GM21619 (cell line): ENCODE measurements around the gene YAP1.

ENCODE experiments used
- ATAC-seq: cut with Tn5 transposase; IDR thresholded peaks from one replicate; pipeline ENCODE4 v1.9.1; 2021; ENCODE audit not compliant: unreplicated experiment

Gene YAP1

DNA sequence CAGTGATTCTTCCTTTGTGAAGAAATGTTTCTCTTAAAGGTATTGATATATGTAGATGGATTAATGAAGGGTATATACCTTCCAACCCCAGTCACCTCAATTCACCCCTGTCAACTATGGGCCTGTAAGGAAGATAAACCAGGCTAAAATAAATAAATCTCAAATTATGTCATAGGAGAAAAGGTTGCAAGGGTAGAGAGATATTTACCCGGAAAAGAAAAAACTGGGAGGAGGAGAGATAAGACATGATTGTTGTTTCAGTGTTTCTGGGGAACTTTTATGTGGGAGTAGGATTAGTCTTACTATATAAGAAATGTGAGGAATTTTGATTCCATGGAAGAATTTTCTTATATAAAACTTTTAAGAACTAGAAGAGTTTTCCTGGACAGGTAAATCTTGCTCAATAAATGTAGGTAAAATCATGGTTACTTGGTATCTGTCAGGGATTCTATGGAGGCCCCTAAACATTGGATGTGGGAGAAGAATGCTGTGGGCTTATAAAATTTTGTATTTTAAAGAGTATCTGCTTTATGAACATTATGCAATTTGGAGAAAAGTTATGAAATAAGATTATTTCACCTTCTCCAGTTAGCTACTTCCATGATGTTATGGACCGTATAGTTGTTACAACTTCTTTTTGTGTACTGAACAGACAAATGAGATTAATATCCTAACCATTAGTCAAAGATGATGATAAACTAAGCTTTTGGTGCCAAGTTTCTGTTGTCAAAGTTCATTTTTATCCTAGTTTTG, 6.4 kb downstream of the YAP1 start:
- ATAC-seq: no peak

DNA sequence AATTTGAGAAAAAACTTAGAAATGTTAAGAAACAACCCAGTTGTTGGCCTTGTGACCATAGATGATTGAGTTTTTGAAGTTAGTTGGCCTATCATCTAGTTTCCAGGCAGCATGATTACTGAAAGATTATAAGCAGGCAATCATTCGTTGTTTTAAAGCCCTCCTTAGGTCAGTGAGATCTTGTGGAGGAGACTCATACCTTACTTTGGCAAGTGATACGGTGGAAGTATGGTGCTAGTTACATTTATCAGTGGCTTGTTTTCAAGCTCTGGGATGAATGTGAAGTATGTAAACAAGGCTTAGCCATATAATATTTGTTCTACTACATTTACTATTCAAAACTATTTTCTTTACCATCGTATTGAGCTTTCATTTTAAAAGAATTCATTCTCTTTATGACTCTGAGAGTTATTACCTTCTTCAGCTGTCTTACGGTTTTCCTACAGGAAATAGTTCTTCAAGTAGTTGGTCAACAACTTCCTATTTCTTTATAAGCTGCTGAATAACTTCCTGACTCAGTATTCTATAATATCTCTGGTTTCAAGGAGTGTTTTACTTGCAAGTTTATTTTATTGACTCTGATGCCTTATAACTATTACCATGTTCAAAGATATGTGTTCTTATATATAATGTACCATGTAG, 7.3 kb downstream of the YAP1 start:
- no peak for ATAC-seq

GRCh38 chr11:102118937-102119336, 8.7 kb downstream of the YAP1 start:
- ATAC-seq: no peak

- no peak for ATAC-seq
Observed at GRCh38 chr11:102119997-102120396, 9.8 kb downstream of the YAP1 start.

DNA sequence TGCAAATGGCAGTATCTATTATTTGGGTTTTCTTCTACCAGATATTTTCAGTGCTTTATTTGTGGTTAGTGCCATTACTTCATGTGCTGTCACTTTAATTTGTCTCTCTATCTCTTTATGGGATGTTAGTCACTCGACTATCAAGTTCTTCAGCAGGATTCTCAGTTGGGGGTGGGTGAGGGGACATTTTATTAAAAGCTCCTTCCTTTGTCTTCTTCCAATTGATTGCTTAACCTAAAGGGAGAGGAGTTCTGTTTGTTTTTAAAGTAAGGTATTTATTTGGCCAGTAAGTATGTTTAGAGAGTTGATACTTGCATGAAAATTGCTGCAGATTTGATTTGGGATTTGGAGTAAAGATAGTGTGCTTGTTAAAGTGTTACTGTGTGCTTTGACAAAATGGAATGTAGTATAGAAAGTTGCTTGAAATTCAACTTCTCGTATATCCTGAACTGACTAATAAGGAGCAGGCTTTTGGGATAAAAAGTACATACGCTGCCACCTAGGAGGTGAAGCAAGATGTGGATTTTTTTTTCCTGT, 10.3 kb downstream of the YAP1 start:
- ATAC-seq: no peak

DNA sequence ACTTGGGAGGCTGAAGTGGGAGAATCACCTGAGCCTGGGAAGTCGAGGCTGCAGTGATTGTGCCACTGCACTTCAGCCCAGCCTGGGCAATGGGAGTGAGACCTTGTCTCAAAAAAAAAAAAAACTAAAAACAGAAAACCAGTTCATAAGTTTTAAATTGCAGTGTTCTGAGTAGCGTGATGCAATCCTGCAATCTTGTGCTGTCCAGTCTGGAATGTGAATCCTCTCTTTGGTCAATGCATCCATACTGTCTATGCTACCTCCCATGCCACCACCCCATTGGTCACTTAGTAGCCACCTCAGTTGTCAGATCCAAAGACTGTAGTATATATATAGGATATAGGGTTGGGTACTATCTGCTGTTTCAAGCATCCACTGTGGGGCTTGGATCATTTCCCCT, 11.1 kb downstream of the YAP1 start:
- ATAC-seq: no peak

DNA sequence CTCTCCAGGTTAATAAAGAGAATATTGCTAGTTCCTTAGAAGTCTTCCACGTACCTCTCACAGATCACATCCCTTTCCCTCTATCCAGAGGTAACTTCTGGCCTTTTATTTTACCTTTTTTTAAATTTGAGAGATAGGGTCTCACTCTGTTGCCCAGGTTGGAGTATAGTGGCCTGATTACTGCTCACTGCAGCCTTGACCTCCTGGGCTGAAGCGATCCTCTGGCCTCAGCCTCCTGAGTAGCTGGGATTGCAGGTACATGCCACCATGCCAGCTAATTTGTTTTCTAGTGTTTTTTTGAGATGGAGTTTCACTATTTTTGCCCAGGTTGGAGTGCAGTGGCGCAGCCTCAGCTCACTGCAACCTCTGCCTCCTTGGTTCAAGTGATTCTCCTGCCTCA, 24.4 kb downstream of the YAP1 start:
- no peak for ATAC-seq

GRCh38 chr11:102135256-102135655, 25.0 kb downstream of the YAP1 start:
- no peak for ATAC-seq

DNA sequence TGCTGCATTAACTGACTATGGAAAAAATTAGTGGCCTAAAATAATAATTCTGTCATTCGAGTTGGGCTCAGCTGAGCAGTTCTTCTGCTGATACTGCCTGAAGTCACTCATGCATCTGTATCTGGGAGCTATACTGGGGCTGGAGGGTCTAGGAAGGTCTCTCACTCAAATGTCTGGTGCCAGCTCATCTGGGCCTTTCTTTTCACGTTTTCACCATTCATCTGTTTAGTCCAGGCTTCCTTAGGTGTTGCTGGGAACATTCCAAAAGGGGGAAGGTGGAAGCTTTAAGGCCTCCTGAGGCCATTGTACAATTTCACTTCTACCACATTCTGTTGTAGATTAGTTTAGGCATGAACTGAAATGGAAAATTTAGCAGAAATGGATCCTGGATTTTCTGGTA, 28.0 kb downstream of the YAP1 start:
- no peak for ATAC-seq

- ATAC-seq: no peak
Observed at GRCh38 chr11:102138670-102139069, 28.4 kb downstream of the YAP1 start.

GRCh38 chr11:102139081-102139498, 28.8 kb downstream of the YAP1 start:
- ATAC-seq: no peak

GRCh38 chr11:102142333-102142732, 32.1 kb downstream of the YAP1 start:
- no peak for ATAC-seq

DNA sequence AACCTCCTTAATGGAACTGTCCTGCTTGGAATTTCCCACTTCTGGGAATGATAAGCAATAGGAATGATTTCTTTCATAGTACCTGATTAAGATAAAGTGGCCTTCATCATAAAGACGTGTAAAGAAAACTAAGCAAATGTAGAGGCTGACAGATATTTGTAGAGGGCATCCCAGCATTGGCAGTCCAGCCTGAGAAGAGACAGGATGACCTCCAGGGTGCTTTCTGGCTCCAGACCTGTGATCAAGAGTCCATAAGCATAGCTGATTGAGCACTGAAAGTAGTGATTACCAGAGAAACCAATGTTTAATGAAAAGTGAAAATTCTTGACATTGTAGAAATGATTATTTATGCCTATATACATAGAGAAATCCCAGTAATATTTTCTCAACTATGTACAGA, 33.6 kb downstream of the YAP1 start:
- ATAC-seq: no peak

- no peak for ATAC-seq
Observed at GRCh38 chr11:102144357-102145355, 34.4 kb downstream of the YAP1 start.

DNA sequence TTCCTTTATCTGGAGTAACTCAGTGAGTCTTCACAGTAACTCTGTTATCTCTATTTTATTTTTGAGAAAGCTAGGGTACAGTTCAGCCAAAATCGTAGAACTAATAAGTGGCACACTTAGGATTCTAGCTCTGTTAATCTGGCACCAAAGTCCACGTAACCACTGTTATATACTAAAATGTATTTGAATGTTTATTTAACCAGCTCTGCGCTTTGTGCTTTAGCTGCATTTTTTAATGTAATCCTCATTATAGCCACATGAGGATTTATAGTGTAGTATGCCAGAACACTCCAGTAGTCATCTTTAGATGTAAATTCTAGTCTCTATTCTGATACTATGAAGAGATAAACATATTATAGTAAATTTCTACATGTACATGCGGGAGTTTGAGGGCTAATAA, 36.8 kb downstream of the YAP1 start:
- ATAC-seq: no peak

DNA sequence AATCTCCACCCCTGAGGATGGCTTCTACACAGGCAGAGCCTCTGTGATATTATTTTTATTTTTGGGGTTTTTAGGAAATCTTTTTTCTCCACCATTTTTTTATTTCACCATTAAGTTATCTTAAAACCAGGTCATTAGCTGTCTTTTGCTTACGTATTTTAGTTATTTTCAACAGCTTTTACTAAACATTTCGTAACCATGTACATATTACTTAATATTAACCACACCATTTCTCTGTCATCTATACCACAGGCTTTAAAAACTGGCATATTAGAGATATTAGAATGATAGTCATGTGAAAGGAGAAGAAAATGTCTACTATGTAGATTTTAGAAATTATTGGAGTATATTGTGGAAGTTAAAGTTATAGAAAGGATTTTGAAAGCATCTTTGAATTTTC, 37.4 kb downstream of the YAP1 start:
- no peak for ATAC-seq

GRCh38 chr11:102148059-102148458, 37.8 kb downstream of the YAP1 start:
- no peak for ATAC-seq

GRCh38 chr11:102151784-102152525, 41.7 kb downstream of the YAP1 start:
- ATAC-seq: no peak

GRCh38 chr11:102153082-102153481, 42.8 kb downstream of the YAP1 start:
- ATAC-seq: no peak

DNA sequence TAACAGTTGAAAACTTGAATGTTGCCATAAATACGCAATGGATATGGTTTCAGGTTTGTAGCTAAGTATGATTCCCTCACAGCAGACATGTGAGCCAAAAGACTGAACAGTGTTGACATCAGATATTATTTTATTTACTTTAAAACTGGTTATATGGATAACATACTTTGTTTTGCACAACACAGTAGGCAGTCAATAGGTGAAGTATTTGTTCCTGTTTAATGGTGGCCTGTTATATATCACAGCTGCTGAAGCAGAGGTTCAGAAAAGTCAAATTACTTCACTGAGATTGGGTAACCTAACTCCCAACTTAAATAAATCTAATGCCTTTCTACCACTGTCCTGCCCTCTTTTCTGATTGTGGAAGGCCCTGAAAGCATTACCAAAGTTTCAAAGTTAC, 44.6 kb downstream of the YAP1 start:
- no peak for ATAC-seq

- ATAC-seq: no peak
Observed at GRCh38 chr11:102155676-102156075, 45.4 kb downstream of the YAP1 start.
